Endothelial cell of umbilical vein (primary cell): ENCODE measurements around the gene SH3BP2. TPM values are rescaled to one million over a fixed set of nuclear protein-coding genes. Genes with fewer than 3 reads are reported as not detected.

Source experiments
- BruUV-seq: library from RNA; stranded (reverse); fragments of 400-500 nt; replicated peaks from 2 replicates; lab custom pipeline; 2021; lab: Mats Ljungman, UMichigan
- CTCF ChIA-PET: fragments of 300-600, 350-600 bp; sonication (Branson Sonifier 250); formaldehyde crosslinking; loops from one replicate; lab custom pipeline; 2021; ENCODE audit warnings: antibody characterized with exemption, inconsistent platforms; lab: Charles Lee
- POLR2A ChIA-PET: fragments of 300-600, 350-600 bp; sonication (Branson Sonifier 250); formaldehyde crosslinking; loops from one replicate; lab custom pipeline; 2021; ENCODE audit warnings: antibody characterized with exemption, inconsistent platforms; lab: Charles Lee
- DNase-seq: peaks from one replicate; pipeline ENCODE4 v3.0.0-alpha.2; 2011; ENCODE audit warnings: low read depth, low spot score
- FAIRE-seq: peaks from 2 replicates; lab custom pipeline; 2011; peaks lifted over from hg19 to GRCh38; lab: Jason Lieb, UNC
- H2AFZ ChIP-seq: 2 replicates; pipeline ENCODE4 v1.6.0; 2012; ENCODE audit warnings: low read depth, low read length, control low read depth, inconsistent platforms
- H3K27ac ChIP-seq: 2 replicates; pipeline ENCODE4 v1.5.1; 2011; ENCODE audit warnings: low read depth, mild to moderate bottlenecking, control low read depth, low read length, moderate library complexity; ENCODE audit not compliant: insufficient read depth
- H3K27me3 ChIP-seq, 2 experiments: 2 replicates each; pipeline versions ENCODE4 v1.6.0 to v1.6.1; 2011; ENCODE audit warnings: low read length in 2 of 2, mixed read lengths in 1 of 2; ENCODE audit not compliant: control insufficient read depth in 2 of 2, insufficient read depth in 2 of 2
- H3K36me3 ChIP-seq, 2 experiments: 2 replicates in 1 of 2; 3 replicates in 1 of 2; pipeline ENCODE4 v1.5.1; 2011; ENCODE audit warnings: low read length in 2 of 2, mild to moderate bottlenecking in 1 of 2, moderate library complexity in 1 of 2; ENCODE audit not compliant: control insufficient read depth in 2 of 2, insufficient read depth in 2 of 2; ENCODE audit errors: extremely low read depth in 1 of 2
- H3K4me1 ChIP-seq: 3 replicates; pipeline ENCODE4 v1.5.1; 2011; ENCODE audit warnings: mild to moderate bottlenecking, low read length; ENCODE audit not compliant: control insufficient read depth, insufficient read depth; ENCODE audit errors: extremely low read depth
- H3K4me2 ChIP-seq: 2 replicates; pipeline ENCODE4 v1.6.1; 2011; ENCODE audit warnings: low read length, control low read depth, mixed read lengths; ENCODE audit not compliant: insufficient read depth
- H3K4me3 ChIP-seq, 3 experiments: fragments of 200-600 bp in 1 of 3; sonication (generic), shearing (Covaris generic) in 1 of 3; replicated peaks in 1 of 3; 2 replicates each; pipeline ENCODE4 v1.5.1; 2011 to 2016; ENCODE audit warnings: control low read depth in 3 of 3, low read length in 3 of 3, mild to moderate bottlenecking in 2 of 3, inconsistent platforms in 1 of 3, low read depth in 1 of 3, moderate library complexity in 1 of 3; ENCODE audit not compliant: insufficient read depth in 1 of 3
- H3K79me2 ChIP-seq: 2 replicates; pipeline ENCODE4 v1.6.0; 2012; ENCODE audit warnings: low read length, inconsistent platforms; ENCODE audit not compliant: control insufficient read depth, insufficient read depth
- H3K9ac ChIP-seq: replicated peaks from 2 replicates; pipeline ENCODE3; 2011; ENCODE audit warnings: low read length, control low read depth; ENCODE audit not compliant: insufficient read depth; ENCODE audit errors: extremely low read depth
- H3K9me1 ChIP-seq: replicated peaks from 3 replicates; pipeline ENCODE4 v1.6.0; 2011; ENCODE audit warnings: mild to moderate bottlenecking, low read length; ENCODE audit not compliant: control insufficient read depth, insufficient read depth; ENCODE audit errors: extremely low read depth
- H3K9me3 ChIP-seq: replicated peaks from 2 replicates; pipeline ENCODE4 v1.5.1; 2012; ENCODE audit warnings: low read length, inconsistent platforms; ENCODE audit not compliant: control insufficient read depth, insufficient read depth
- H4K20me1 ChIP-seq: replicated peaks from 2 replicates; pipeline ENCODE3; 2011; ENCODE audit warnings: mild to moderate bottlenecking, low read length; ENCODE audit not compliant: control insufficient read depth, insufficient read depth; ENCODE audit errors: extremely low read depth
- GATA2 ChIP-seq: IDR thresholded peaks from 2 replicates; pipeline ENCODE4 v1.7.0; 2011; ENCODE audit warnings: low read depth, mild to moderate bottlenecking, moderate library complexity, mixed read lengths, low read length; ENCODE audit not compliant: insufficient read length, insufficient read depth
- JUN ChIP-seq: IDR thresholded peaks from 2 replicates; pipeline ENCODE4 v1.6.1; 2011; ENCODE audit warnings: borderline replicate concordance, low read depth; ENCODE audit not compliant: insufficient read length, insufficient read depth
- MYC ChIP-seq: IDR thresholded peaks from one replicate; pipeline ENCODE4 v1.6.1; 2011; ENCODE audit warnings: mild to moderate bottlenecking, low read depth, low read length
- POLR2A ChIP-seq: IDR thresholded peaks from 2 replicates; pipeline ENCODE4 v1.6.1; 2012; ENCODE audit warnings: low read depth, mild to moderate bottlenecking, control low read depth, low read length
- POLR2AphosphoS5 ChIP-seq: IDR thresholded peaks from 2 replicates; pipeline ENCODE4 v1.6.1; 2012; ENCODE audit warnings: low read depth, mild to moderate bottlenecking, control low read depth, low read length, moderate library complexity; ENCODE audit not compliant: insufficient read depth
- dilution Hi-C: fragments of 300-500 bp; cut with MboI; formaldehyde crosslinking; loops from one replicate; pipeline ENCODE4 v1.15.0; 2019; ENCODE audit warnings: low sequenced_read_pairs; ENCODE audit not compliant: extremely low pct_ligation_motif_present
- intact Hi-C: fragments of 100-400 bp; cut with micrococcal nuclease; formaldehyde crosslinking; loops from one replicate; pipeline ENCODE4 v1.10.0; 2022
- polyA plus RNA-seq, 4 experiments: library from polyadenylated mRNA; depleted of rRNA in 3 of 4; stranded (reverse) in 3 of 4; unstranded in 1 of 4; fragments of >200 nt; gene quantifications; 2 replicates each; pipeline versions ENCODE4 v1.2.1 to v1.2.3, GENCODE V29; 2011 to 2012; ENCODE audit warnings: missing spikeins in 1 of 4
- total RNA-seq: library from RNA; stranded (reverse); gene quantifications from 2 replicates; pipeline ENCODE4 v1.2.3, GENCODE V29; 2021
- TF ChIP-seq, protein P1 (sequence below): IDR thresholded peaks from 2 replicates; pipeline ENCODE4 v1.6.1; 2011; ENCODE audit not compliant: insufficient read depth, insufficient read length
- TF ChIP-seq, protein P2 (sequence below), 2 donors: IDR thresholded peaks; 1 replicate in 1 of 2; 2 replicates in 1 of 2; pipeline ENCODE4 v1.5.1; 2011; ENCODE audit warnings: low read length in 2 of 2, mild to moderate bottlenecking in 2 of 2, moderate library complexity in 2 of 2, control low read depth in 1 of 2, inconsistent platforms in 1 of 2, low read depth in 1 of 2; ENCODE audit not compliant: insufficient read depth in 1 of 2; ENCODE audit errors: extremely low read depth in 1 of 2

The SH3BP2 gene
- total and polyA plus RNA-seq, 2 donors (not counting 3 experiments of a cell fraction or from before 2014, with no cell fraction given): 69.2 to 73.9 TPM

DNA sequence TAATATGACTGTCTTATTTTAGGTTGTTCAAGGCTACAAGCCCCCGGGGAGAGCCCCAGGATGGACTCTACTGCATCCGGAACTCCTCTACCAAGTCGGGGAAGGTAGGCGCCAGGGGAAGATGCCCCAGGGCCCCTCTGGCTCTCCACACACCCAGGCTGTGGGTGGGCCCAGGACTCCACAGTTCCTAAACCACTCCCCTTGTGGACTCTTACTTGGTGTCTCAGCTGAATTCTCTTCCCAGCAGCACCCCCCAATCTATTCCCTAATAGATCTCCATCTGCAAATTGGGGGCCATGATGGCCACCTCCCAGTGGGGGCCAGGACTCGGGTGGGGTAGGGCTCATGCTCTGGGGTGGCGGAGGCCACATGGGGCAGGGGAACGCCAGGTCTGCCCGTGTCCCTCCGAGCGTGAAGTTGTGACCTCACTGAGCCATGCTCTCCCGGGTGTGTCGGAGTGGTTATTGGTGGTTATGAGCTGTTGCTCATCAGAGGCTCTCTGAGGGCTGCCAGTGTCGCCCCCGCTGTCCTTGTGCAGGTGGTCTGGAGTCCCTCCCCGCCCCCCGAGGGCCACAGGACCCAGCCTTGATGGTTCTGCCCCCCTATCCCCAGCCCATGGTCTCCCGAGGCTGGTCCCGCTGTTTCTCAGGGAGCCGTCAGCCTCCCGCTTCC, 39.6 kb downstream of the SH3BP2 start:
- Histone ChIP-seq H3K9me1 (no peaks in the 10 kb centered on the region), H4K20me1 (no peaks in the 10 kb centered on the region), H3K79me2 (no peaks in the 10 kb centered on the region), H2AFZ (no peak overlapping the region), H3K36me3 (peaks cover 8 to 47% of the 10 kb centered on the region in 2 experiments), H3K9ac (no peak overlapping the region), H3K27ac (no peak overlapping the region), H3K27me3 (no peaks in the 10 kb centered on the region), H3K4me2 (no peak overlapping the region), H3K4me1 (peaks cover 5% of the 10 kb centered on the region), H3K4me3 (no peak overlapping the region), H3K9me3 (no peaks in the 10 kb centered on the region)
- ChIA-PET POLR2A (no interaction called here), CTCF (interaction anchor here (1.3 kb wide), 1 partner anchor 69 kb away, joined by 4 read pairs; no protein-coding TSS in a partner anchor)
- TF ChIP-seq POLR2AphosphoS5: no peak
- no peak for DNase-seq
- dilution Hi-C loops (no loop called here), intact Hi-C loops (no loop called here)
- no TSS peak for BruUV-seq
- no peak for FAIRE-seq

DNA sequence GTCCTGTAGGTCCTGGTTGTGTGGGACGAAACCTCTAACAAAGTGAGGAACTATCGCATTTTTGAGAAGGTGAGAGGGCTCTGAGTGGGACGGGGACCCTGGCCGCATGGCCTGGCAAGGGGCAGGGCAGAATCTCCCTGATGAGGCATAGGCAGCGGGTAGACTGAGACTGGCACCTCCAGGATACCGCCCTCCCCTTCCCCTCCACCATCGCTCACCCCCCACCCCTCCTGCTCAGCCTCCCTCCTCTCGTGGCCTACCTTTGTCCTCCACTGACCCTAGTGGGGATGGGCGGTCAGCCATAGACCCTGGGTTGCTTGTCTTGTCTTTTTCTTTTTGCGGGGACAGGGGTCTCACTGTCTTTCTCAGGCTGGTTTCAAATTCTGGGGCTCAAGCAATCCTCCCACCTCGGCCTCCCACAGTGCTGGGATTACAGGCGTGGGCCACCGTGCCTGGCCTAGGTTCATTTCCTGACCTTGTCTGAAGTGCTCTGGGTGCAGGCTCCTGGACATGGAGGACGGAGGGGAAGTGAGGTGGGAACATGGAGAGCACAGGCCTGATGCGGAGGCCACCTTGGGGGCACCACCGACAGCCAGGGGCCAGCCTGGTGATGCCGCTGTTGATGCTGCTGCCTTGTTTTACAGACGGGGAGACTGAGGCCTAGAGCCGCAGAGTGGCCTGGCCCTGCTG, 40.2 kb downstream of the SH3BP2 start:
- TF ChIP-seq MYC (no peak), JUN (no peak), POLR2A (no peak), GATA2 (no peak)
- TF ChIP-seq, protein P1, sequence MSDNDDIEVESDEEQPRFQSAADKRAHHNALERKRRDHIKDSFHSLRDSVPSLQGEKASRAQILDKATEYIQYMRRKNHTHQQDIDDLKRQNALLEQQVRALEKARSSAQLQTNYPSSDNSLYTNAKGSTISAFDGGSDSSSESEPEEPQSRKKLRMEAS: no peak
- TF ChIP-seq, protein P2, sequence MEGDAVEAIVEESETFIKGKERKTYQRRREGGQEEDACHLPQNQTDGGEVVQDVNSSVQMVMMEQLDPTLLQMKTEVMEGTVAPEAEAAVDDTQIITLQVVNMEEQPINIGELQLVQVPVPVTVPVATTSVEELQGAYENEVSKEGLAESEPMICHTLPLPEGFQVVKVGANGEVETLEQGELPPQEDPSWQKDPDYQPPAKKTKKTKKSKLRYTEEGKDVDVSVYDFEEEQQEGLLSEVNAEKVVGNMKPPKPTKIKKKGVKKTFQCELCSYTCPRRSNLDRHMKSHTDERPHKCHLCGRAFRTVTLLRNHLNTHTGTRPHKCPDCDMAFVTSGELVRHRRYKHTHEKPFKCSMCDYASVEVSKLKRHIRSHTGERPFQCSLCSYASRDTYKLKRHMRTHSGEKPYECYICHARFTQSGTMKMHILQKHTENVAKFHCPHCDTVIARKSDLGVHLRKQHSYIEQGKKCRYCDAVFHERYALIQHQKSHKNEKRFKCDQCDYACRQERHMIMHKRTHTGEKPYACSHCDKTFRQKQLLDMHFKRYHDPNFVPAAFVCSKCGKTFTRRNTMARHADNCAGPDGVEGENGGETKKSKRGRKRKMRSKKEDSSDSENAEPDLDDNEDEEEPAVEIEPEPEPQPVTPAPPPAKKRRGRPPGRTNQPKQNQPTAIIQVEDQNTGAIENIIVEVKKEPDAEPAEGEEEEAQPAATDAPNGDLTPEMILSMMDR (IDR thresholded peaks at IDR 0.05; ENCODE audit: extremely low read depth in 1 of 2, insufficient read depth in 1 of 2, low read depth in 1 of 2, low read length in 2 of 2): no peak
- no peak for FAIRE-seq
- intact Hi-C loops: no loop called here
- no peaks in the 10 kb centered on the region for H3K9me1 ChIP-seq
- H2AFZ ChIP-seq: no peak overlapping the region
- no peak for DNase-seq
- H3K4me3 ChIP-seq: no peak overlapping the region
- no peaks in the 10 kb centered on the region for H3K27me3 ChIP-seq
- CTCF ChIA-PET: no interaction called here
- dilution Hi-C loops: no loop called here
- H3K9me3 ChIP-seq: no peaks in the 10 kb centered on the region
- H3K36me3 ChIP-seq: peaks cover 8 to 41% of the 10 kb centered on the region in 2 experiments
- H3K79me2 ChIP-seq: no peaks in the 10 kb centered on the region
- H4K20me1 ChIP-seq: no peaks in the 10 kb centered on the region
- H3K4me1 ChIP-seq: peaks cover 12% of the 10 kb centered on the region
- POLR2A ChIA-PET: no interaction called here
- H3K4me2 ChIP-seq: no peak overlapping the region
- BruUV-seq: no TSS peak
- H3K27ac ChIP-seq: no peak overlapping the region
- no peak overlapping the region for H3K9ac ChIP-seq
